Prostate gland (tissue), 2 donors: Measurements from ENCODE around the gene KLHL29.

Source experiments
- POLR2AphosphoS5 ChIP-seq: sonication (generic); formaldehyde crosslinking; IDR thresholded peaks from one replicate; pipeline ENCODE4 v1.6.1; 2017; ENCODE audit warnings: antibody characterized with exemption
- TF ChIP-seq, protein P1 (sequence below), 4 experiments: fragments of 200-600 bp in 2 of 4; fragments of 450-650 bp in 2 of 4; sonication (generic) in 2 of 4; IDR thresholded peaks; 1 replicate in 3 of 4; 2 replicates in 1 of 4; pipeline ENCODE4 v1.5.1; 2016 to 2019; ENCODE audit warnings: antibody characterized with exemption in 4 of 4, mild to moderate bottlenecking in 2 of 4, moderate library complexity in 2 of 4

GRCh38 chr2:23624378-23624777 is 239.4 kb downstream of the KLHL29 start:
- TF ChIP-seq, protein P1, sequence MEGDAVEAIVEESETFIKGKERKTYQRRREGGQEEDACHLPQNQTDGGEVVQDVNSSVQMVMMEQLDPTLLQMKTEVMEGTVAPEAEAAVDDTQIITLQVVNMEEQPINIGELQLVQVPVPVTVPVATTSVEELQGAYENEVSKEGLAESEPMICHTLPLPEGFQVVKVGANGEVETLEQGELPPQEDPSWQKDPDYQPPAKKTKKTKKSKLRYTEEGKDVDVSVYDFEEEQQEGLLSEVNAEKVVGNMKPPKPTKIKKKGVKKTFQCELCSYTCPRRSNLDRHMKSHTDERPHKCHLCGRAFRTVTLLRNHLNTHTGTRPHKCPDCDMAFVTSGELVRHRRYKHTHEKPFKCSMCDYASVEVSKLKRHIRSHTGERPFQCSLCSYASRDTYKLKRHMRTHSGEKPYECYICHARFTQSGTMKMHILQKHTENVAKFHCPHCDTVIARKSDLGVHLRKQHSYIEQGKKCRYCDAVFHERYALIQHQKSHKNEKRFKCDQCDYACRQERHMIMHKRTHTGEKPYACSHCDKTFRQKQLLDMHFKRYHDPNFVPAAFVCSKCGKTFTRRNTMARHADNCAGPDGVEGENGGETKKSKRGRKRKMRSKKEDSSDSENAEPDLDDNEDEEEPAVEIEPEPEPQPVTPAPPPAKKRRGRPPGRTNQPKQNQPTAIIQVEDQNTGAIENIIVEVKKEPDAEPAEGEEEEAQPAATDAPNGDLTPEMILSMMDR (IDR thresholded peaks at IDR 0.05): no peak
- no peak for TF ChIP-seq POLR2AphosphoS5
